ENCODE data around the gene HERPUD2.
"Not testable (repeated sequence)": the region's sequence is repeated elsewhere in the genome, so short reads cannot be mapped to it uniquely, and the experiment has no call there.

The HERPUD2 gene

GRCh38 chr7:35676211-35676610, 18.7 kb downstream of the HERPUD2 start:
- DNase-seq, result no peak

- no peak for DNase-seq
Observed at GRCh38 chr7:35670856-35671569, 23.9 kb downstream of the HERPUD2 start.

- DNase-seq, result not testable (repeated sequence)
Observed at GRCh38 chr7:35660411-35660810, 34.5 kb downstream of the HERPUD2 start.

- no peak for DNase-seq
Observed at GRCh38 chr7:35658606-35659201, 36.2 kb downstream of the HERPUD2 start.

GRCh38 chr7:35657125-35657524, 37.8 kb downstream of the HERPUD2 start:
- no peak for DNase-seq

GRCh38 chr7:35654558-35654957, 40.4 kb downstream of the HERPUD2 start:
- not testable (repeated sequence) for DNase-seq

- DNase-seq, result no peak
Observed at GRCh38 chr7:35652124-35652523, 42.8 kb downstream of the HERPUD2 start.

GRCh38 chr7:35650751-35651150, 44.2 kb downstream of the HERPUD2 start:
- DNase-seq, result no peak

GRCh38 chr7:35649711-35650110, 45.2 kb downstream of the HERPUD2 start:
- no peak for DNase-seq

- no peak for DNase-seq
Observed at GRCh38 chr7:35648367-35648766, 46.6 kb downstream of the HERPUD2 start.

- no peak for DNase-seq
Observed at GRCh38 chr7:35647171-35647574, 47.8 kb downstream of the HERPUD2 start.

GRCh38 chr7:35646289-35647023, 48.5 kb downstream of the HERPUD2 start:
- no peak for DNase-seq

- no peak for DNase-seq
Observed at GRCh38 chr7:35645691-35646090, 49.2 kb downstream of the HERPUD2 start.

- DNase-seq, result no peak
Observed at GRCh38 chr7:35630024-35630972, 64.6 kb downstream of the HERPUD2 start.

GRCh38 chr7:35624299-35625186, 70.4 kb downstream of the HERPUD2 start:
- peak; percentile 57 for DNase-seq

- DNase-seq, result no peak
Observed at GRCh38 chr7:35623381-35623780, 71.6 kb downstream of the HERPUD2 start.

GRCh38 chr7:35619863-35620262, 75.1 kb downstream of the HERPUD2 start:
- no peak for DNase-seq

- DNase-seq, result no peak
Observed at GRCh38 chr7:35617041-35617440, 77.9 kb downstream of the HERPUD2 start.

GRCh38 chr7:35613150-35613549, 81.8 kb downstream of the HERPUD2 start:
- no peak for DNase-seq

GRCh38 chr7:35605760-35606159, 89.2 kb downstream of the HERPUD2 start:
- DNase-seq, result no peak

- no peak for DNase-seq
Observed at GRCh38 chr7:35604595-35604994, 90.3 kb downstream of the HERPUD2 start.

GRCh38 chr7:35599645-35600044, 95.3 kb downstream of the HERPUD2 start:
- no peak for DNase-seq
